Endothelial cell of umbilical vein (primary cell): ENCODE results near the gene FIG4. TPM values are rescaled to one million over a fixed set of nuclear protein-coding genes. Genes with fewer than 3 reads are reported as not detected.

Experiments used
- BruUV-seq: library from RNA; stranded (reverse); fragments of 400-500 nt; replicated peaks from 2 replicates; lab custom pipeline; 2021; lab: Mats Ljungman, UMichigan
- CTCF ChIA-PET: fragments of 300-600, 350-600 bp; sonication (Branson Sonifier 250); formaldehyde crosslinking; loops from one replicate; lab custom pipeline; 2021; ENCODE audit warnings: antibody characterized with exemption, inconsistent platforms; lab: Charles Lee
- POLR2A ChIA-PET: fragments of 300-600, 350-600 bp; sonication (Branson Sonifier 250); formaldehyde crosslinking; loops from one replicate; lab custom pipeline; 2021; ENCODE audit warnings: antibody characterized with exemption, inconsistent platforms; lab: Charles Lee
- DNase-seq: peaks from one replicate; pipeline ENCODE4 v3.0.0-alpha.2; 2011; ENCODE audit warnings: low read depth, low spot score
- FAIRE-seq: peaks from 2 replicates; lab custom pipeline; 2011; peaks lifted over from hg19 to GRCh38; lab: Jason Lieb, UNC
- H2AFZ ChIP-seq: 2 replicates; pipeline ENCODE4 v1.6.0; 2012; ENCODE audit warnings: low read depth, low read length, control low read depth, inconsistent platforms
- H3K27ac ChIP-seq: 2 replicates; pipeline ENCODE4 v1.5.1; 2011; ENCODE audit warnings: low read depth, mild to moderate bottlenecking, control low read depth, low read length, moderate library complexity; ENCODE audit not compliant: insufficient read depth
- H3K27me3 ChIP-seq, 2 experiments: 2 replicates each; pipeline versions ENCODE4 v1.6.0 to v1.6.1; 2011; ENCODE audit warnings: low read length in 2 of 2, mixed read lengths in 1 of 2; ENCODE audit not compliant: control insufficient read depth in 2 of 2, insufficient read depth in 2 of 2
- H3K36me3 ChIP-seq, 2 experiments: 2 replicates in 1 of 2; 3 replicates in 1 of 2; pipeline ENCODE4 v1.5.1; 2011; ENCODE audit warnings: low read length in 2 of 2, mild to moderate bottlenecking in 1 of 2, moderate library complexity in 1 of 2; ENCODE audit not compliant: control insufficient read depth in 2 of 2, insufficient read depth in 2 of 2; ENCODE audit errors: extremely low read depth in 1 of 2
- H3K4me1 ChIP-seq: 3 replicates; pipeline ENCODE4 v1.5.1; 2011; ENCODE audit warnings: mild to moderate bottlenecking, low read length; ENCODE audit not compliant: control insufficient read depth, insufficient read depth; ENCODE audit errors: extremely low read depth
- H3K4me2 ChIP-seq: 2 replicates; pipeline ENCODE4 v1.6.1; 2011; ENCODE audit warnings: low read length, control low read depth, mixed read lengths; ENCODE audit not compliant: insufficient read depth
- H3K4me3 ChIP-seq, 3 experiments: fragments of 200-600 bp in 1 of 3; sonication (generic), shearing (Covaris generic) in 1 of 3; replicated peaks in 1 of 3; 2 replicates each; pipeline ENCODE4 v1.5.1; 2011 to 2016; ENCODE audit warnings: control low read depth in 3 of 3, low read length in 3 of 3, mild to moderate bottlenecking in 2 of 3, inconsistent platforms in 1 of 3, low read depth in 1 of 3, moderate library complexity in 1 of 3; ENCODE audit not compliant: insufficient read depth in 1 of 3
- H3K79me2 ChIP-seq: 2 replicates; pipeline ENCODE4 v1.6.0; 2012; ENCODE audit warnings: low read length, inconsistent platforms; ENCODE audit not compliant: control insufficient read depth, insufficient read depth
- H3K9ac ChIP-seq: replicated peaks from 2 replicates; pipeline ENCODE3; 2011; ENCODE audit warnings: low read length, control low read depth; ENCODE audit not compliant: insufficient read depth; ENCODE audit errors: extremely low read depth
- H3K9me1 ChIP-seq: replicated peaks from 3 replicates; pipeline ENCODE4 v1.6.0; 2011; ENCODE audit warnings: mild to moderate bottlenecking, low read length; ENCODE audit not compliant: control insufficient read depth, insufficient read depth; ENCODE audit errors: extremely low read depth
- H3K9me3 ChIP-seq: replicated peaks from 2 replicates; pipeline ENCODE4 v1.5.1; 2012; ENCODE audit warnings: low read length, inconsistent platforms; ENCODE audit not compliant: control insufficient read depth, insufficient read depth
- H4K20me1 ChIP-seq: replicated peaks from 2 replicates; pipeline ENCODE3; 2011; ENCODE audit warnings: mild to moderate bottlenecking, low read length; ENCODE audit not compliant: control insufficient read depth, insufficient read depth; ENCODE audit errors: extremely low read depth
- EZH2 ChIP-seq: IDR thresholded peaks from 2 replicates; pipeline ENCODE4 v1.6.1; 2012; ENCODE audit warnings: borderline replicate concordance, low read depth, mild to moderate bottlenecking, moderate library complexity, low read length, inconsistent platforms; ENCODE audit not compliant: severe bottlenecking
- FOS ChIP-seq: IDR thresholded peaks from 2 replicates; pipeline ENCODE4 v1.6.1; 2011; ENCODE audit warnings: mild to moderate bottlenecking, low read length, moderate library complexity, borderline replicate concordance; ENCODE audit not compliant: insufficient read depth
- GATA2 ChIP-seq: IDR thresholded peaks from 2 replicates; pipeline ENCODE4 v1.7.0; 2011; ENCODE audit warnings: low read depth, mild to moderate bottlenecking, moderate library complexity, mixed read lengths, low read length; ENCODE audit not compliant: insufficient read length, insufficient read depth
- JUN ChIP-seq: IDR thresholded peaks from 2 replicates; pipeline ENCODE4 v1.6.1; 2011; ENCODE audit warnings: borderline replicate concordance, low read depth; ENCODE audit not compliant: insufficient read length, insufficient read depth
- MYC ChIP-seq: IDR thresholded peaks from one replicate; pipeline ENCODE4 v1.6.1; 2011; ENCODE audit warnings: mild to moderate bottlenecking, low read depth, low read length
- POLR2A ChIP-seq: IDR thresholded peaks from 2 replicates; pipeline ENCODE4 v1.6.1; 2012; ENCODE audit warnings: low read depth, mild to moderate bottlenecking, control low read depth, low read length
- POLR2AphosphoS5 ChIP-seq: IDR thresholded peaks from 2 replicates; pipeline ENCODE4 v1.6.1; 2012; ENCODE audit warnings: low read depth, mild to moderate bottlenecking, control low read depth, low read length, moderate library complexity; ENCODE audit not compliant: insufficient read depth
- dilution Hi-C: fragments of 300-500 bp; cut with MboI; formaldehyde crosslinking; loops from one replicate; pipeline ENCODE4 v1.15.0; 2019; ENCODE audit warnings: low sequenced_read_pairs; ENCODE audit not compliant: extremely low pct_ligation_motif_present
- intact Hi-C: fragments of 100-400 bp; cut with micrococcal nuclease; formaldehyde crosslinking; loops from one replicate; pipeline ENCODE4 v1.10.0; 2022
- polyA plus RNA-seq, 4 experiments: library from polyadenylated mRNA; depleted of rRNA in 3 of 4; stranded (reverse) in 3 of 4; unstranded in 1 of 4; fragments of >200 nt; gene quantifications; 2 replicates each; pipeline versions ENCODE4 v1.2.1 to v1.2.3, GENCODE V29; 2011 to 2012; ENCODE audit warnings: missing spikeins in 1 of 4
- total RNA-seq: library from RNA; stranded (reverse); gene quantifications from 2 replicates; pipeline ENCODE4 v1.2.3, GENCODE V29; 2021
- TF ChIP-seq, protein P1 (sequence below), 2 donors: IDR thresholded peaks; 1 replicate in 1 of 2; 2 replicates in 1 of 2; pipeline ENCODE4 v1.5.1; 2011; ENCODE audit warnings: low read length in 2 of 2, mild to moderate bottlenecking in 2 of 2, moderate library complexity in 2 of 2, control low read depth in 1 of 2, inconsistent platforms in 1 of 2, low read depth in 1 of 2; ENCODE audit not compliant: insufficient read depth in 1 of 2; ENCODE audit errors: extremely low read depth in 1 of 2
- TF ChIP-seq, protein P2 (sequence below): IDR thresholded peaks from 2 replicates; pipeline ENCODE4 v1.6.1; 2011; ENCODE audit not compliant: insufficient read depth, insufficient read length

FIG4 gene
- total and polyA plus RNA-seq, 2 donors (not counting 3 experiments of a cell fraction or from before 2014, with no cell fraction given): 7.9 to 12.2 TPM

- Histone ChIP-seq H3K27ac (no peak overlapping the region), H4K20me1 (no peaks in the 10 kb centered on the region), H3K79me2 (no peaks in the 10 kb centered on the region), H3K36me3 (no peaks in the 10 kb centered on the region), H3K4me3 (no peak overlapping the region), H3K9ac (no peak overlapping the region), H3K27me3 (no peaks in the 10 kb centered on the region), H3K9me1 (no peaks in the 10 kb centered on the region), H2AFZ (no peak overlapping the region), H3K9me3 (no peaks in the 10 kb centered on the region), H3K4me1 (no peaks in the 10 kb centered on the region), H3K4me2 (no peak overlapping the region)
- ChIA-PET POLR2A (no interaction called here), CTCF (interaction anchor here (1.0 kb wide), 1 partner anchor 219 kb away, joined by 3 read pairs; no protein-coding TSS in a partner anchor)
- dilution Hi-C loops: no loop called here
- intact Hi-C loops: no loop called here
- DNase-seq (no peak), FAIRE-seq (no peak)
- TF ChIP-seq, protein P1, sequence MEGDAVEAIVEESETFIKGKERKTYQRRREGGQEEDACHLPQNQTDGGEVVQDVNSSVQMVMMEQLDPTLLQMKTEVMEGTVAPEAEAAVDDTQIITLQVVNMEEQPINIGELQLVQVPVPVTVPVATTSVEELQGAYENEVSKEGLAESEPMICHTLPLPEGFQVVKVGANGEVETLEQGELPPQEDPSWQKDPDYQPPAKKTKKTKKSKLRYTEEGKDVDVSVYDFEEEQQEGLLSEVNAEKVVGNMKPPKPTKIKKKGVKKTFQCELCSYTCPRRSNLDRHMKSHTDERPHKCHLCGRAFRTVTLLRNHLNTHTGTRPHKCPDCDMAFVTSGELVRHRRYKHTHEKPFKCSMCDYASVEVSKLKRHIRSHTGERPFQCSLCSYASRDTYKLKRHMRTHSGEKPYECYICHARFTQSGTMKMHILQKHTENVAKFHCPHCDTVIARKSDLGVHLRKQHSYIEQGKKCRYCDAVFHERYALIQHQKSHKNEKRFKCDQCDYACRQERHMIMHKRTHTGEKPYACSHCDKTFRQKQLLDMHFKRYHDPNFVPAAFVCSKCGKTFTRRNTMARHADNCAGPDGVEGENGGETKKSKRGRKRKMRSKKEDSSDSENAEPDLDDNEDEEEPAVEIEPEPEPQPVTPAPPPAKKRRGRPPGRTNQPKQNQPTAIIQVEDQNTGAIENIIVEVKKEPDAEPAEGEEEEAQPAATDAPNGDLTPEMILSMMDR (IDR thresholded peaks at IDR 0.05; ENCODE audit: extremely low read depth in 1 of 2, insufficient read depth in 1 of 2, low read depth in 1 of 2, low read length in 2 of 2): no peak
- TF ChIP-seq EZH2 (no peak), POLR2A (no peak), GATA2 (no peak), MYC (no peak), FOS (no peak), JUN (no peak), POLR2AphosphoS5 (no peak)
- TF ChIP-seq, protein P2, sequence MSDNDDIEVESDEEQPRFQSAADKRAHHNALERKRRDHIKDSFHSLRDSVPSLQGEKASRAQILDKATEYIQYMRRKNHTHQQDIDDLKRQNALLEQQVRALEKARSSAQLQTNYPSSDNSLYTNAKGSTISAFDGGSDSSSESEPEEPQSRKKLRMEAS: no peak
- no TSS peak for BruUV-seq
Observed at GRCh38 chr6:109820706-109821350, 129.7 kb downstream of the FIG4 start.
